Breast epithelium (tissue), 4 donors: Measurements from ENCODE around the gene SPATA12. TPM values are rescaled to one million over a fixed set of nuclear protein-coding genes. Genes with fewer than 3 reads are reported as not detected.

ENCODE experiments used
- DNase-seq, 2 donors: peaks; one replicate each; pipeline ENCODE4 v3.0.0-alpha.2; 2019; ENCODE audit warnings: low spot score in 2 of 2
- H3K27ac ChIP-seq, 2 donors: fragments of 200-600 bp; sonication (generic) in 1 of 2; one replicate each; pipeline ENCODE4 v1.5.1; 2016 to 2019; ENCODE audit warnings: mild to moderate bottlenecking in 1 of 2
- H3K27me3 ChIP-seq, 2 donors: fragments of 200-600 bp; sonication (generic) in 1 of 2; one replicate each; pipeline versions ENCODE4 v1.5.1 to v1.6.0; 2017 to 2019; ENCODE audit warnings: control low read depth in 1 of 2, mild to moderate bottlenecking in 1 of 2
- H3K36me3 ChIP-seq: fragments of 200-600 bp; one replicate; pipeline ENCODE4 v1.5.1; 2019
- H3K4me1 ChIP-seq, 2 donors: fragments of 200-600 bp; sonication (generic); one replicate each; pipeline ENCODE4 v1.5.1; 2016 to 2019; ENCODE audit warnings: control low read depth in 1 of 2
- H3K4me3 ChIP-seq, 3 donors: fragments of 200-600 bp; sonication (generic); 1 replicate in 2 of 3; 2 replicates in 1 of 3; pipeline ENCODE4 v1.5.1; 2016 to 2019; ENCODE audit warnings: mild to moderate bottlenecking in 3 of 3, moderate library complexity in 2 of 3
- H3K9me3 ChIP-seq, 2 donors: fragments of 200-600 bp; sonication (generic) in 1 of 2; one replicate each; pipeline ENCODE4 v1.5.1; 2016 to 2019; ENCODE audit warnings: control low read depth in 1 of 2
- POLR2A ChIP-seq: fragments of 450-650 bp; IDR thresholded peaks from one replicate; pipeline ENCODE4 v1.6.1; 2016; ENCODE audit warnings: antibody characterized with exemption, mild to moderate bottlenecking, moderate library complexity
- POLR2AphosphoS5 ChIP-seq, 3 donors: sonication (generic); formaldehyde crosslinking; IDR thresholded peaks; one replicate each; pipeline ENCODE4 v1.6.1; 2017; ENCODE audit warnings: antibody characterized with exemption in 3 of 3
- intact Hi-C: fragments of 100-400 bp; cut with DNase I; formaldehyde crosslinking; loops from one replicate; pipeline ENCODE4 v1.15.1; 2023; ENCODE audit warnings: low total_unique reads
- total RNA-seq, 3 donors: library from RNA; depleted of rRNA; stranded (reverse); fragments of >200 nt; gene quantifications; one replicate each; pipeline ENCODE4 v1.1.0, GENCODE V29; 2016
- TF ChIP-seq, protein P1 (sequence below), 3 donors: fragments of 450-650 bp; IDR thresholded peaks; one replicate each; pipeline ENCODE4 v1.5.1; 2016 to 2017; ENCODE audit warnings: antibody characterized with exemption in 3 of 3, mild to moderate bottlenecking in 3 of 3, moderate library complexity in 3 of 3

The SPATA12 gene
- total RNA-seq, 3 donors from 2014 or later: 0.29 TPM; not detected in 2

- no peaks in the 10 kb centered on the region for H3K9me3 ChIP-seq
- H3K4me3 ChIP-seq: no peak overlapping the region
- H3K27me3 ChIP-seq: no peaks in the 10 kb centered on the region
- H3K4me1 ChIP-seq: no peaks in the 10 kb centered on the region
- intact Hi-C loops: no loop called here
- peak overlapping the region in 1 of 2 donors; percentile 55 for H3K27ac ChIP-seq
- no peaks in the 10 kb centered on the region for H3K36me3 ChIP-seq
- no peak for DNase-seq
- TF ChIP-seq, protein P1, sequence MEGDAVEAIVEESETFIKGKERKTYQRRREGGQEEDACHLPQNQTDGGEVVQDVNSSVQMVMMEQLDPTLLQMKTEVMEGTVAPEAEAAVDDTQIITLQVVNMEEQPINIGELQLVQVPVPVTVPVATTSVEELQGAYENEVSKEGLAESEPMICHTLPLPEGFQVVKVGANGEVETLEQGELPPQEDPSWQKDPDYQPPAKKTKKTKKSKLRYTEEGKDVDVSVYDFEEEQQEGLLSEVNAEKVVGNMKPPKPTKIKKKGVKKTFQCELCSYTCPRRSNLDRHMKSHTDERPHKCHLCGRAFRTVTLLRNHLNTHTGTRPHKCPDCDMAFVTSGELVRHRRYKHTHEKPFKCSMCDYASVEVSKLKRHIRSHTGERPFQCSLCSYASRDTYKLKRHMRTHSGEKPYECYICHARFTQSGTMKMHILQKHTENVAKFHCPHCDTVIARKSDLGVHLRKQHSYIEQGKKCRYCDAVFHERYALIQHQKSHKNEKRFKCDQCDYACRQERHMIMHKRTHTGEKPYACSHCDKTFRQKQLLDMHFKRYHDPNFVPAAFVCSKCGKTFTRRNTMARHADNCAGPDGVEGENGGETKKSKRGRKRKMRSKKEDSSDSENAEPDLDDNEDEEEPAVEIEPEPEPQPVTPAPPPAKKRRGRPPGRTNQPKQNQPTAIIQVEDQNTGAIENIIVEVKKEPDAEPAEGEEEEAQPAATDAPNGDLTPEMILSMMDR (IDR thresholded peaks at IDR 0.05): no peak
- TF ChIP-seq POLR2AphosphoS5 (IDR thresholded peaks at IDR 0.05): no peak
- no peak for TF ChIP-seq POLR2A
Observed at GRCh38 chr3:57110798-57111197, 50.3 kb downstream of the SPATA12 start.

DNA sequence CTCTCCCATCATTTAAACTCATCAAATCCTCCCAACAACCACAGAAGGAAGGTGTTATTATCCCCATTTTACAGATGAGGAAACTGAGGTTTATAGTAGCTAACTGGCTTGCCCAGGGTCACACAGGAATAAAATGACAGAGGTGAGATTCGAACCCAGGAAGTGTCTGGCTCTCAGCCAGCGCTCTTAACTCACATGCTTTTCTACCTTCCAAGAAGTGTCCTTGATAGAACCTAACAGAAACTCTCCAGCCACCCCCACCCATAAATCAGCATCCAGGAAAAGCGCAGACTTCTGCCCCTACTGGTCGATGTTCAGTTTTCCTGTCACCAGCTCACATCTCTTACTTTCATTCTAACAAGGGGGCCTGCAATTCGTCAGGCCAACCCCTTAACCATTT, 51.7 kb downstream of the SPATA12 start:
- Histone ChIP-seq H3K36me3 (no peaks in the 10 kb centered on the region), H3K4me3 (no peak overlapping the region), H3K4me1 (no peaks in the 10 kb centered on the region), H3K9me3 (no peaks in the 10 kb centered on the region), H3K27me3 (no peaks in the 10 kb centered on the region), H3K27ac (no peak overlapping the region)
- no peak for DNase-seq
- TF ChIP-seq POLR2A: no peak
- no peak for TF ChIP-seq POLR2AphosphoS5 (IDR thresholded peaks at IDR 0.05)
- TF ChIP-seq, protein P1 (IDR thresholded peaks at IDR 0.05): no peak
- intact Hi-C loops: no loop called here

- Histone ChIP-seq H3K9me3 (no peaks in the 10 kb centered on the region), H3K27me3 (no peaks in the 10 kb centered on the region), H3K36me3 (no peaks in the 10 kb centered on the region), H3K27ac (no peak overlapping the region), H3K4me3 (no peak overlapping the region), H3K4me1 (no peaks in the 10 kb centered on the region)
- intact Hi-C loops: no loop called here
- no peak for DNase-seq
- TF ChIP-seq, protein P1 (IDR thresholded peaks at IDR 0.05): no peak
- TF ChIP-seq POLR2A: no peak
- no peak for TF ChIP-seq POLR2AphosphoS5 (IDR thresholded peaks at IDR 0.05)
Observed at GRCh38 chr3:57116501-57116900, 56.0 kb downstream of the SPATA12 start.

DNA sequence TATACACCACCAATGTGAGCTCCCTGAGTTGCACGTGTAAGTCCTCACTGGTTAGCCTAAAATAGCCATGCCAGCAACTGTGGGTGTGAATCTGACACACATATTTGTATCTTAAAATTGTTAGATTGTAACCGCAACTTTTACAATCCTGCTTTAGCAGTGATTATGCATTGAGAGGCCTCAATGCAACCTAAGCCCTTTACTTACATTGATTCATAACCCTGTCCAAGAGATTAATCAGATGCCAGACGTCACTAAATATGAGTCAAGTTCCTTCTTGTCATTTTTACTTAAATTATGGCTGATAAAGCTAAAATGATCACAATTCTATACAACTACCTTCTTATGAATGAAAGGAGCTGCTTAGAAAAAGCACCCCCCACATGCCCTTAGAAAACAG, 57.8 kb downstream of the SPATA12 start:
- Histone ChIP-seq H3K27me3 (no peaks in the 10 kb centered on the region), H3K27ac (no peak overlapping the region), H3K36me3 (no peaks in the 10 kb centered on the region), H3K4me3 (no peak overlapping the region), H3K9me3 (no peaks in the 10 kb centered on the region), H3K4me1 (no peaks in the 10 kb centered on the region)
- DNase-seq: no peak
- TF ChIP-seq POLR2AphosphoS5 (IDR thresholded peaks at IDR 0.05) (no peak), POLR2A (no peak)
- TF ChIP-seq, protein P1 (IDR thresholded peaks at IDR 0.05): no peak
- intact Hi-C loops: no loop called here

- H3K27me3 ChIP-seq: no peaks in the 10 kb centered on the region
- no peaks in the 10 kb centered on the region for H3K9me3 ChIP-seq
- intact Hi-C loops: no loop called here
- H3K27ac ChIP-seq: no peak overlapping the region
- H3K4me1 ChIP-seq: no peaks in the 10 kb centered on the region
- no peaks in the 10 kb centered on the region for H3K36me3 ChIP-seq
- TF ChIP-seq POLR2AphosphoS5 (IDR thresholded peaks at IDR 0.05): no peak
- TF ChIP-seq, protein P1 (IDR thresholded peaks at IDR 0.05): no peak
- TF ChIP-seq POLR2A: no peak
- no peak for DNase-seq
- H3K4me3 ChIP-seq: no peak overlapping the region
Observed at GRCh38 chr3:57120040-57120439, 59.6 kb downstream of the SPATA12 start.
